Stimulated activated CD4-positive, alpha-beta T cell treated with anti-CD3 and anti-CD28 coated beads, TNF-alpha, amount 100 ng/mL, for 1 hour (primary cell): ENCODE data around the gene TMEM128.
"Not testable (repeated sequence)": the region's sequence is repeated elsewhere in the genome, so short reads cannot be mapped to it uniquely, and the experiment has no call there.

Experiments
- DNase-seq, 3 donors: peaks; one replicate each; pipeline ENCODE4 v3.0.0-alpha.2; 2020; ENCODE audit warnings: low read depth in 3 of 3, low spot score in 1 of 3

The TMEM128 gene

DNA sequence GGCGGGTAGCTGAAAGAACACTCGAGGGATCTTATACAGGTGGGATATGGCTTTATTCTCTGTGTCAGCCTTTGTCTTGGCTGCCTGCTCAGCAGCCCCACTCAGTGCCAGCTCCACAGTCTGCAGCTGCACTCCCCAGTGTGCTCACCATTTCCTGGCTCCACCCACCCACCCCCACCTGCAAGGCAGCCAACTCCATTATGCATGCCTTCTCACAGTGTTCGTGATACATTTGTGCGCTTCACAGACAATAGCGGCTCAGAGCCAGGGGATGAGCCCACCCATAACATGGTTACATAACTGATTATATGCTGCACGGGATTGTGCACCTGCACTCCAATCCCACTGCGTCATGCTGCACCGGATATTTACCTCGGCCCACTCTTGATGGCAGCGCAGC lies 8.8 kb upstream of the TMEM128 start:
- no peak for DNase-seq

DNA sequence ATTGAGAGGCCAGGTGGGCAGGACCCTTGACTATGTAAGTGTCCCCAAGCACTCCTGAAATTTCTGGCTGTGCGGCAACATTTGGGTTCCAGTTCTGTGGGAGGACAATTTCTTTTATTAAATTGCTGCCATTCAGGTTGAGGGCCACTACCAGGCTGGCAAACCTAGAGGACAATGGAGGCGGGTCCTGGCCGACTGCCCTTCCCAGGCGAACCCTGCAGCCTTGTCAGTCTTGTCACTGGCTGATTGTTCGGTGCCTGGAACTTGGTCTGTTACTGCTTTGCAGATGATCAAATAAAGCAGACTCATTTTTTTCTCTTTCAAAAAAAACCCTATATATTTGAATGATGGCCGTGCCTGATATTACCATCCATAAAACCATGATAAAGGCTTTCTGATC lies 6.6 kb upstream of the TMEM128 start:
- no peak for DNase-seq

DNA sequence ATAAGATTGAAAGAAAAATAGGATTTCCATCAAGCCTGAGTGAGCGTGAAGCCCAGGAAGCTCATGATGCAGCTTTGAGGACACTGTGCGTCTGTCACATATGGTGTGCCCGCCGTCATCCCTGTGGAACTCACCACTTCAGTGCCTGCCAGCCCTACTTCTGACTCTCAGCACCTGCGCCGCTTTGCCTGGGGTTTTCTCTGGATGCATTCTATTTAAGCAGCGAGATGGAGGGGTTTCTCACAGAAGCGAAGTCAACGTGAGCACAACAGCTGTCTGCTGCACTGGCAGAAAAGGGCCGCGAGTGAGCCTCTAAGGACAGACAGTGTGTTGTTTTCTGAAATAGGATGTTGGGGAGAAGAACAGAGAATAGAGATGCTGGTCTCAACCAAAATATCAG lies 6.2 kb upstream of the TMEM128 start:
- DNase-seq, result no peak

DNA sequence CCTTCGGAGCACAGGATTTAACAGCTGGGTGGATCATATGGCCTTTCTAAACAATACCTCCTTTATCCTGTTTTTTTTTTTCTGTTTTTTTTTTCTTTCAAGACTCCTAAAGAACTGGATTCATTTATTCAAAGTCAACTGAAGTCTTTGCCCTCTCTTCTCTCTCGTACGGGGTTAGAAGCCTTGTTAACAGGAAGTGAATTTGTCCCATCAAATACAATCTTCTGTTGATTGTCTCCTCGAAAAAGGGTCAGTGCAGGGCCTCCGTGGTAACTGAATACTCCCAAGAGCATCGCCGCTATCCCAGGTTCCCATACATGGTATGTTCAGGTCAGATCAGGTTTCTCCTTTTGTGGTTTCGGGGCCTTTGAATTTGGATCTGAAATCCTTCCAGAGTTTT lies 1.8 kb upstream of the TMEM128 start:
- DNase-seq, result no peak

DNA sequence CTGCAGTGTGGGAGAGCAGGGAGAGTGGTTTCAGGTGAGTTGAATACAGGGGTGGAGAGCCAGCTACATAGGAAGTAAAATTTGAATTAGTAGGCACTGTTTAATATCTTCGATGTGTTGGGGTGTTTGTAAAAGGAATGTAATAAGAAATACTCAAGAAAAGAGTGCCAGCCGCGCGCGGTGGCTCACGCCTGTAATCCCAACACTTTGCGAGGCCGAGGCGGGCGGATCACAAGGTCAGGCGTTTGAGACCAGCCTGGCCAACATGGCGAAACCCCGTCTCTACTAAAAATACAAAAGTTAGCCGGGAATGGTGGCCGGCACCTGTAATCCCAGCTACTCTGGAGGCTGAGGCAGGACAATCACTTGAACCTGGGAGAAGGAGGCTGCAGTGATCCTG lies 1.3 kb upstream of the TMEM128 start:
- not testable (repeated sequence) for DNase-seq

DNA sequence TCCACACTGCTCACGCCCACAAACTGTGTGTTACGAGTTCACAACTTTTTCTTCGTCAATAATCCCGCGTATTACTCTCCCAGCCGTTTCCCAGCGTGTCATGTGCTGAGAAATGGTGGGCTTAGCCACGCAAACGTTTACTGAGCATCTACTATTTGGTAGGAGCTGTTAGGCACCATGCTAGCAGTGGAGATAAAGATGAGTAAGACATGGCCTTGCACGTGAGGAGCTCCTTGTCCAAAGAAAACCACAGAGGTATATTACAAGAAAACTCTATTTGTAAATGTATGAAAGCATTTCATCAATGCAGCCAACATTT lies 821 bp upstream of the TMEM128 start:
- DNase-seq, result no peak

DNA sequence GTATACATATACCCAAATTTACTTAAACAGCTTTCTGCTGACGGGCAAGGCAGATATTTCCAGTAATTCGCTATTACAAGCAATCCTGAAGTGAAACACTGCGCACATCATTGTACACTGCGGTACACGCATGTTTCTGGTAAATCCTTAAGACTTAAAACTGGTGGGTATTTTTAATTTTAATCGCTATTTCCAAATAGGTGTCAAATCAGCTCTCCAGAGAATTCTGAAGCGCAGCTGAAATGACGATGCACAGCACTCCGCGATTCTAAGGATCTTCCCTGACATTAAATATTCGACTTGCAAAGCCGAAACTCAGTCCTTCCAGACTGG lies 361 bp downstream of the TMEM128 start:
- DNase-seq, result no peak

DNA sequence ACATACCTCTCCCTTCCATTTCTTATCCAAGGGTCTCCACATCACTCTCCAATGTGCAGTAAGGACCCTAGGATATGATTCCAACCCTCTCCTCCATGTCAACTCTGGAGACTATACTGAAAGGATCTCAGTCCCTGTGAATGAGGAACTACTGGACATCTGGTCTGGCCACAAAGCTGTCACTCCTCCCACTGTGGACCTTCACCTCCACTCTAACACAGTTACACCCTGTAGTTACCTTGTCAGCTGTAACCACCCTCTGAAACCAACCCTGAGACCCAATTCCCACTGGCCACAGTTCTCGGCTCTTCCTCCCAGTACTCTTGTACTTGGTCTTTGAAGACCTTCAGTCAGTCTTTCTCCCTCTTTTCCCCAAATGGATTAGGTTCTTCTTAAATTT lies 2.9 kb downstream of the TMEM128 start:
- no peak for DNase-seq

DNA sequence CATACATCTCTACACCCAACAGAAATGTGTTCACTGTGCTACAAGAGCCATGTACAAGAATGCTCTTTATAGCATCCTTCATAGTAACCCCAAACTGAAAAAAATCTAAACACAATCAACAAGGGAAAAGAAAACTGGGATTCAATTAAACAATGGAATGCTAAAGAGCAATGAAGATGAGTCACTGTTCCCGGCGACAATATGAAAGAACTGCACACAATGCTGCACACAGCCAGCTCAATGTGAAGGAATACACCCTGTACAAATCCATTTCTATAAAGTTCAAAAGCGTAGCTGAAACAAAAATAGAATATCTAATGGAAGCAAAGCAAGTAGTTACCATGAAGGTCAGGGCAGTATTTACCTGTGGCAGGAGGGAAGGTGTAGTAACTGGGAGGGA lies 8.5 kb downstream of the TMEM128 start:
- DNase-seq, result not testable (repeated sequence)

DNA sequence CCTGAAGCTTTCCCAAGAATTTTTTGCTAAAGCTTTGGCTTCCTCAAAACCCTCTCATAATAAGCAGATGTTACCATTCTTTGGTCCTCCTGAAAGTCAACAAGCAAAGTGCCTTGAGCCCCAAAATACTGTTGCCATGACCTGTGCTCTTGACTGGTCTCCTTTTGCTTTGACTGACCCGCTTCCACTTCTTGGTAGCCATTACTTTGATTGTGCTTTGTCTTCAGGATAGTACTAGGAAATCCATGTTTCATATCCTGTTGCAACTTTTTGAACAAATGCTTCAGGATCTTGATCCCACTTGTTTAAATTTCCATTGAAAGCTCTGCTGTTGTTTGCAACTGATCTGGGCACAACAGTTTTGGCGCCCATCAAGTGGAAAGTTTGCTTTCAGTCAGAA lies 14.4 kb downstream of the TMEM128 start:
- no peak for DNase-seq

DNA sequence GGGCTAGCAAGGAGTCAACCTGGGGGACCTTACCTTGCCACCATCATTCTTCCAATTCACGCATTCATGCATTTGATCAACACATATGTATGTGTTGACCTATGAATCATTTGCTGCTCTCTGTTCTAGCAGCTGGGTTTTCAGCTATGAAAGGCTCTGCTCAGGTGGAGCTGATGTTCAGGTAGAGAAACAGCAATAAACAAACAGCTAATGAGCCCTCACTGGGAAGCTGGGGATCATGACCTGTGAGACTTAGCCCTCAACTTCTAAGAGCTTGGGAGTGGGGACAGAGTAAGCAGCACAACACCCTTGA lies 19.7 kb downstream of the TMEM128 start:
- no peak for DNase-seq

DNA sequence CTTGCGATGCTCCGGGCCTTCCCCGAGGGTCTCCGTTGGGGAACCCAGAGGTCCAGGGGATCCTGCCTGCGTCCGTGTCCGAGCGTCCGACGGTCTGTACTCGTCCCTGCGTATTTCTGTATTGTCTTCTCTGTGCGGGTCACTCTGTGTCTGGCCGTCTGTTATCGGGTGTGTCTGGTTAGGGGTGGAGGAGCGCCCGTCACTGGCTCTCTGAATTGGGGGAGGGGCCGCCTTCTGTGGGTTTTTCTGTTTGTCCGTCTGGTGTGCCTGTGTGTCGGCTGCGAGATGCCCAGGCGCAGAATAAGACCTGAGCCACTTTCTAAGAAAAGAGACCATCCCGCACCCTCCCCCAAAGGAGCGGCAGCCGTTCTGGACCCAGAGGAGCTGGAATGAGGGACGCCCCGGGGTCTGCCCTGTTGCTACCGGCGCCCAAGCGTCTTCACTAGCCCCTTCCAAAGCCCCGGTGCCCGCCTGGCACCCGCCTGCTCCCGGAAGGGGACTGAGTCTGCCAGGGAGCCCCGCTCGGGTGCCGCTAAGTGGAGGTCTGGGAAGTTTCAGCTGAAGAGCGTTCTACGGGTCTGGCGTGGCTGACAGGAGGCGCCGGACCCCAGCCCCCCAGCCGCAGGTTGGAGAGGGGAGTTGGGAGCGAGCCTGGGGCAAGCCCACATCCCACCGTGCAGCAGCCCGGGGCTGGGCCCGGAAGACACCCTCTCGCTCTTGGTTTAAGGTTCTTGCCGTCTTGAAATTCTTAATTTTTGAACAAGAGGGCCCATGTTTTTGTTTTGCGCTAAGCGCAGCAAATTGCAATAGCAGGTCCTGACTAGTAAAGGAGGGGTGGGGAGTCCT lies 20.3 kb downstream of the TMEM128 start:
- no peak for DNase-seq

DNA sequence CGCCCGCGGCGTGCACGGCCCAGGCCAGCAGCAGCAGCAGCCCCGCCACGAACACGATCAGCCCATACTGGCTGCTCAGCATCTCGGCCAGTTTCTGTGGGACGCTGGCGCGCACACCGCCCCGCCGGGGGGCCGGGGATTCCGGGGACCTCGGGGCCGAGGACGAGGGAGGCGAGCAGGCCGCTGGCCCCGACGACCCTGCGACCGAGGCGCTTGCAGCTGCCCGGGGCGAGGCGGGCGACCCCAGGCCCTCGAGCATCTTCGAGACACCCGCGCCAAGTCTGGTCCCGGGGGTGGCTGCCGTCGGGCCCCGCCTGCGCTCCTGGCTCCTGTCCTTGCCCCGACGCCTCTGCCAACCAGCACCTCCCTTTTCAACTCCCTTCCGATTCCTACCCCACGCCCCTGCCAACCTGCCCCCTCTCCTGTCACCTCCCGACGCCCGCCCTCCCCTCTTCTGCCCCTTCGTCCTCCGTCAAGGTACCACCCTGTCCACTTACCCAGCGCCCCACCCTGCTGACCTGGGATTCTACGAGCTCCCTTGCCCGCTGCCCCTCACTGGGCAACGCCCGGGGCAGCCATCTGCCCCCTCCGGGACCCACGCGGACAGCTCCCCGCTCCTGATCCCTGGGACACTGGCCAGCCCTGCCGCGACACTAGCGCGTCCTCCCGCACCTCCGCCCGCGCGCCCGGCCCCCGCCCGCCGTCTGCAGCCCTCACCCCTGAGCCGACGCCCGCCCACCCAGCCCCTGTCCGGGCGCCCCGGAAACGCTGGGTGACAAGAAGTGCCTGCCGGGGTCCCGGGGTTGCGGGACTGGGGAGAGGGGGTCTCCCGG lies 21.2 kb downstream of the TMEM128 start, which contains the start of gene OTOP1:
Gene OTOP1 (minus strand): TSS at position 324 of the 833 bp plus-strand sequence. CDS start 65 bp downstream, at position 259.
- DNase-seq, result no peak

DNA sequence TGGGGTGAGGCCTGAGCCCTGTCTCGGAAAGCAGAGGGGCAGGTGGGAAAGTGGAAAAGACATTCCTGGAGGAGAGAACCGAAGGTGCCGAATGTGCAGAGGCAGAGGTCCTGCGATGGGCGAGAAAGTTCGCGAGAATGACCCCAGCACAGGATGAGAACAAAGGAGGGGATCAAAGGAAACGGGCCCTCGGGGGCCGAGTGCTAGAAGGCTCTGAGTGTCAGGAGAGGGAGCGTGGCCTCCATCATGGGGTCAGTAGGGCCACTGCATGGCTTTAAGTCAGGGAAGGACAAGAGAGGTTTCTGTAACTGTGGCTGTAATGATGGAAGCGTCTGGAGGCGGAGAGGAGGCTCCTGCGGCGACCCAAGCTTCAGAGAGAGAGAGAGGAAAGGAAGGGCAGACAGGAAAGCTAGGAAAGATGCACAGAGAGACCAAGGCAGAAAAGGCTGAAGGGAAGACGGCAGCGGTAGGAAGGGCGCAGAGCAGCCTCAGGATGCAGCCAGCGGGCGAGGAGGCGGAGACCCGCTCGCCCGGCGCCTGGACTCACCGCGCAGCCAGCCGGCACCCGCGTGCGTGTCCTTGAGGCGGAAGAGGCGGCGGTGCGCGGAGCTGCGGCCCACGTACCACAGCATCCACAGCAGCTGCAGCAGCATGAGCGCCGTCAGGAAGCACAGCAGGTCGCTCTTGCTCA lies 22.0 kb downstream of the TMEM128 start:
- no peak for DNase-seq

DNA sequence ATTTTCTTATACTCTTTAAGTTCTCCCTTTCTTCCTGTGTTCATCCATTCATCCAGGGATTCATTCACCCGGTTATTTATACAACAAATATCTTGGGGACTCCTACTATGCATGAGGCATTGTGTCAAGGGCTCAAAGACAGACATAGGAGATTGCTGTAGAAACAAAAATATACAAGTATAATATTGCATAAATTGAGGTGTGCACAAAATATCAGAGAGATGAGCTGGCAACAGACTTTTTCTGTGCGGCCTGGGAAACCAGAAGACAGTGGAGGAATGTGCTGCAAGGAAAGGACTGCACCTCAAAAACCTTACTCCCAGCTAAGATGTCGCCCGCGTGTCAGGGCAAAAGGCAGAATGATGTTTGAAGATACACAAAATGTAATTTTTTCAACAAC lies 30.9 kb downstream of the TMEM128 start:
- DNase-seq, result no peak

DNA sequence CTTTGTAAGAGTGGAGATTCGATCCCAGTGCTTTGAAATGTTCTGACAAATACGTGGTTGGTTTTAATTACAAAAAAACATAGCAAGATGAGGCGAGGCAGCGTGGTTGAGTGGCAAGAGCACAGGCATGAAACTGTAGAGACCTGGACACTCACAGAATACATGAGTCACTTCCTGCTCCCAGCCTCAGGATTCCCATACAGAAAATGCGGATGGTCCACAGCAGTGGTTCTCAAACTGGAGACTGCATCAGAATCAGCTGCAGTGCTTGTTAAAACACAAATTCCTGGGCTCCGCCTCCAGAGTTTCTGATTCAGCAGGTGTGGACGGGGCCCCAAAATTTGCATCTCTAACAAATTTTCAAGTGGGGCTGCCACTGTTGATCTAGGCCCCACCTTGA lies 31.4 kb downstream of the TMEM128 start:
- no peak for DNase-seq

DNA sequence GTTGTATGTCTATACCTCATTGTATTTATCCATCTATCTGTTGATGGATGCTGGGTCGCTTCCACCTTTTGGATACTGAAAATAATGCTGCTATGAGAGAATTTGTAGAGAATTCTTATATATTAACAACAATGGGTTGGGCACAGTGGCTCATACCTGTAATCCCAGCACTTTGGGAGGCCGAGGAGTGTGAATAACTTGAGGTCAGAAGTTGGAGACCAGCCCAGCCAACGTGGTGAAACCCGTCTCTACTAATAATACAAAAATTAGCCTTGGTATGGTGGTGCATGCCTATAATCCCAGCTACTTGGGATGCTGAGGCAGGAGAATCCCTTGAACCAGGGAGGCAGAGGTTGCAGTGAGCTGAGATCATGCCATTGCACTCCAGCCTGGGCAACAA lies 34.3 kb downstream of the TMEM128 start:
- not testable (repeated sequence) for DNase-seq

DNA sequence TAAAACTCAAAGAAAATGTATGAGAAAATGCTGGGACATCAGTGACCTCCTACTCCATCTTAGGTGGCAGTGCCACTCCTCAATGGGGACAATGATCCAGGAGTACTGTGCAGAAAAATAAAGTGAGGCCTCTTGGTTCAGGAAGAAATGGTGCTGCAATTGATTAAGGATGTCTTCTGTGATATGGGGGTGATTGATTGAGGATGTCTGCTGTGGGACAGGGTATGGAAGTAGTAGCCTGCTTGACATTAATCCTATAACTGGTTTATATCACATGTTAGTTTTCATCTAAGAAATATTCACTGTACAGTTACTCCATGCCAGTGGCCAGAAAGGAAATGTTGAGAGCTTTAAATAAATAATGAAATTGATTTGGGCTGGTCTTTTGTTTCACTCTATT lies 41.8 kb downstream of the TMEM128 start:
- no peak for DNase-seq

DNA sequence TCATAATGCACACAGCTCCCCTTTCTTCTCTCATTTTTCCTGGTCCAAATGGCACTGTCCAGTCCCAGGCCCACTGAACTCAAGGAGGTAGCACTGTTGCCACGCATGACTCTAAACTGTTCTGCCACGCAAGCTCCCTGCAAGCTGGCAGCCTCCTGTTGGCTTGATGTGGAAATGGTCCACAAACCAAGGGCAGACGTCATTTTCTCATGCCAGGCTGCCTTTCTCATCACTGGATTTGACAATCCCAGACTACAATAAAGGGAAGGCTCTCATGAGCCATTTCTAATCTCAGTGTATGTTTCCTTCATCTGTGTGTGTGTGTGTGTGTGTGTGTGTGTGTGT lies 43.6 kb downstream of the TMEM128 start:
- no peak for DNase-seq

DNA sequence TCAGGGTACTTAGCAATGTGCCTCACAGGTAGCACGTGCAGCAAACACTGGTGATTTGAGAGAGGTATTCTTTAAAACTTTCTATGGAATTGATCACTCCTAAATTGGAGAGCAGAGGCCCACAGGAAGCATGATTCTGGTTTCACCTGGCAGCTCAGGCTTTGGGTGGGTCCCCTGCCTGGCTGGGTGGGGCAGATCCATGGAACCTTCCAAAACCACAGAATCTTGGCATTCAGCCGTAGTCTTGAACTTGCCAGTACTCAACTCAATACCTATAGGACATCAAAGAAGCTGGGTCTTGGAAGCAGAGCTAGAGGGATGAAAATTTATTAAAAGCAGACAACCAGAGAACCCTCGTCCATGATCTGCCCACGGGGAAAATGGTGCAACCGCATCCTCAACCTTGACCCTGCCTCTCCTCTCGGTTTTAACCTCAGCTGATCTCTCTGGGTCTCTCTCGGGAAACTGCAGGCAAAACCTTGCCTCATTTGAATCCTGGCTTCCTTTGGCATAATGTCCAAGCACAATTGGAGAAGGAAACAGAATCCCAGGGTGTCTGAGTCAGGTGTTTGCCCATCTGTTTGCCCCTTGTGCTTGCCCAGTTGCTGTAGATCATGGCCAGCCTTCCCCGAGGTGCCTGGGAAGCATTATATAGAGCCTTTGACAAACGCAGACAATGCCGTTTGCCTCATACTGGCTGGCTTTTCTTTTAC lies 44.2 kb downstream of the TMEM128 start:
- DNase-seq, result no peak

DNA sequence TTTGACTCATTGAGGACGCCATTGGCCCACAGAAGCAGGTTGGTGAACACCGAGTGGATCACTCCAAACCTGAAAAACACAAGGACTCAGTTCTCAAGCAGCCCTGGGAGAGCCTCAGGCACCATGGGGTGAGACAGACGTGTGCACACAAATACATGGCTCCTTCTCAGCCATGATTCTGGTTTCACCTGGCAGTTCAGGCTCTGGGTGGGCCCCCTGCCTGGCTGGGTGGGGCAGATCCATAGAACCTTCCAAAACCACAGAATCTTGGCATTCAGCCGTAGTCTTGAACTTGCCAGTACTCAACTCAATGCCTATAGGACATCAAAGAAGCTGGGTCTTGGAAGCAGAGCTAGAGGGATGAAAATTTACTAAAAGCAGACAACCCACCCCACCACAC lies 45.5 kb downstream of the TMEM128 start:
- no peak for DNase-seq

DNA sequence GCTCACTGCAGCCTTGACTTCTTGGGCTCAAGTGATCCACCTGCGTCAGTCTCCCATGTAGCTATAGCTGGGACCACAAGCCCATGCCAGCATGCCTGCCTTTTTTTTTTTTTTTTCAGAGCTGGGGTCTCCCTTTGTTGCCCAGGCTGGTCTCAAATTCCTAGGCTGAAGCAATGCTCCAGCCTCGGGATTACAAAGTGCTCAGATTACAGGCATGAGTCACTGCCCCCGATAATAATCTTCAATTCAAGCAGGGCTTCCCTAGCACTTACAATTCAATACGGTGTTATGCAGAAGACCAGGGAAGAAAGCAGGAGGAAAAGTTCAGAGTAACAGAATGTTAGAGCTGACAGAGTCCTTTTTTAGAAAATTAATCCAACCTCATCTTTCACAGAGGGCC lies 47.4 kb downstream of the TMEM128 start:
- no peak for DNase-seq
